Natural killer cell (primary cell): Measurements from ENCODE around the gene CDKAL1. TPM values are rescaled to one million over a fixed set of nuclear protein-coding genes. Genes with fewer than 3 reads are reported as not detected.

ENCODE experiments used
- ATAC-seq, 3 donors: fragments of 150-1000 bp in 2 of 3; fragments of 200-7000 bp in 1 of 3; cut with Tn5 transposase; 1 replicate in 1 of 3; 2 replicates in 2 of 3; pipeline ENCODE4 v1.10.0; 2021; ENCODE audit warnings: mild to moderate bottlenecking in 2 of 3, moderate library complexity in 2 of 3
- DNase-seq, 2 donors: peaks; one replicate each; pipeline versions ENCODE4 v3.0.0 to v3.0.0-alpha.2; 2013 to 2021; ENCODE audit warnings: mixed read lengths in 1 of 2
- H3K27ac ChIP-seq: one replicate; pipeline ENCODE4 v1.5.1; 2013; ENCODE audit warnings: mild to moderate bottlenecking, low read length
- H3K27me3 ChIP-seq: one replicate; pipeline ENCODE4 v1.6.1; 2013; ENCODE audit warnings: low read length; ENCODE audit not compliant: control insufficient read depth, insufficient read depth
- H3K36me3 ChIP-seq: one replicate; pipeline ENCODE4 v1.6.1; 2013; ENCODE audit warnings: low read length; ENCODE audit not compliant: control insufficient read depth, insufficient read depth
- H3K4me1 ChIP-seq: one replicate; pipeline ENCODE4 v1.6.1; 2013; ENCODE audit warnings: low read length; ENCODE audit not compliant: control insufficient read depth, insufficient read depth
- H3K4me3 ChIP-seq: one replicate; pipeline ENCODE4 v1.5.1; 2013; ENCODE audit warnings: low read length
- H3K9me3 ChIP-seq: one replicate; pipeline ENCODE4 v1.6.1; 2013; ENCODE audit warnings: low read length; ENCODE audit not compliant: control insufficient read depth, insufficient read depth
- H3K27ac Mint-ChIP-seq, 2 donors: one replicate each; pipeline ENCODE4 v1.8.0; 2022; ENCODE audit warnings: mild to moderate bottlenecking in 2 of 2, mixed read lengths in 2 of 2, moderate library complexity in 1 of 2
- H3K27me3 Mint-ChIP-seq, 2 donors: one replicate each; pipeline ENCODE4 v1.8.0; 2022; ENCODE audit warnings: low read depth in 2 of 2, mixed read lengths in 2 of 2
- H3K36me3 Mint-ChIP-seq: one replicate; pipeline ENCODE4 v1.8.0; 2022; ENCODE audit warnings: mixed read lengths
- H3K4me1 Mint-ChIP-seq, 2 donors: one replicate each; pipeline ENCODE4 v1.8.0; 2022; ENCODE audit warnings: mixed read lengths in 2 of 2
- H3K4me3 Mint-ChIP-seq: one replicate; pipeline ENCODE4 v1.8.0; 2022; ENCODE audit warnings: mild to moderate bottlenecking, moderate library complexity, mixed read lengths
- H3K9me3 Mint-ChIP-seq, 2 donors: one replicate each; pipeline ENCODE4 v1.8.0; 2022; ENCODE audit warnings: mixed read lengths in 2 of 2
- WGBS: methylation state at CpG from one replicate; pipeline ENCODE4 v1.1.7; 2013; ENCODE audit warnings: missing lambda C conversion rate; ENCODE audit not compliant: insufficient coverage; 5-methylcytosine and 5-hydroxymethylcytosine counted together
- intact Hi-C: fragments of 100-400 bp; cut with micrococcal nuclease; formaldehyde crosslinking; loops from one replicate; pipeline ENCODE4 v1.14.2; 2022
- total RNA-seq, 4 donors: library from RNA; stranded (reverse); fragments of 120-200 nt in 1 of 4; gene quantifications; one replicate each; pipeline versions ENCODE4 v1.2.3 to v1.2.4, GENCODE V29; 2013 to 2022
- TF ChIP-seq, protein P1 (sequence below): fragments of 200-600 bp; IDR thresholded peaks from one replicate; pipeline ENCODE4 v1.8.0; 2022; ENCODE audit warnings: antibody characterized with exemption

The CDKAL1 gene
- total RNA-seq, 3 donors from 2014 or later (not counting 1 experiment from before 2014, with no cell fraction given) = 26.0 to 32.8 (median 28.9) TPM

GRCh38 chr6:21132856-21133838 lies 598.9 kb downstream of the CDKAL1 start:
- Mint-ChIP-seq H3K4me3 (no peak overlapping the region), H3K9me3 (no peaks in the 10 kb centered on the region), H3K27me3 (no peaks in the 10 kb centered on the region), H3K36me3 (no peaks in the 10 kb centered on the region), H3K4me1 (no peaks in the 10 kb centered on the region), H3K27ac (no peak overlapping the region)
- Histone ChIP-seq H3K9me3 (no peaks in the 10 kb centered on the region), H3K36me3 (no peaks in the 10 kb centered on the region), H3K4me3 (no peak overlapping the region), H3K27me3 (no peaks in the 10 kb centered on the region), H3K4me1 (no peaks in the 10 kb centered on the region), H3K27ac (no peak overlapping the region)
- TF ChIP-seq, protein P1, sequence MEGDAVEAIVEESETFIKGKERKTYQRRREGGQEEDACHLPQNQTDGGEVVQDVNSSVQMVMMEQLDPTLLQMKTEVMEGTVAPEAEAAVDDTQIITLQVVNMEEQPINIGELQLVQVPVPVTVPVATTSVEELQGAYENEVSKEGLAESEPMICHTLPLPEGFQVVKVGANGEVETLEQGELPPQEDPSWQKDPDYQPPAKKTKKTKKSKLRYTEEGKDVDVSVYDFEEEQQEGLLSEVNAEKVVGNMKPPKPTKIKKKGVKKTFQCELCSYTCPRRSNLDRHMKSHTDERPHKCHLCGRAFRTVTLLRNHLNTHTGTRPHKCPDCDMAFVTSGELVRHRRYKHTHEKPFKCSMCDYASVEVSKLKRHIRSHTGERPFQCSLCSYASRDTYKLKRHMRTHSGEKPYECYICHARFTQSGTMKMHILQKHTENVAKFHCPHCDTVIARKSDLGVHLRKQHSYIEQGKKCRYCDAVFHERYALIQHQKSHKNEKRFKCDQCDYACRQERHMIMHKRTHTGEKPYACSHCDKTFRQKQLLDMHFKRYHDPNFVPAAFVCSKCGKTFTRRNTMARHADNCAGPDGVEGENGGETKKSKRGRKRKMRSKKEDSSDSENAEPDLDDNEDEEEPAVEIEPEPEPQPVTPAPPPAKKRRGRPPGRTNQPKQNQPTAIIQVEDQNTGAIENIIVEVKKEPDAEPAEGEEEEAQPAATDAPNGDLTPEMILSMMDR = no peak
- intact Hi-C loops = no loop called here
- ATAC-seq (no peak), DNase-seq (no peak)
- 60% methylated on average over 4 of the region's 6 CpGs for WGBS

GRCh38 chr6:21133901-21134300 lies 599.6 kb downstream of the CDKAL1 start:
- H3K27me3 Mint-ChIP-seq = no peaks in the 10 kb centered on the region
- H3K4me1 ChIP-seq = no peaks in the 10 kb centered on the region
- no peaks in the 10 kb centered on the region for H3K9me3 Mint-ChIP-seq
- WGBS = 88% methylated on average over 6 of the region's 6 CpGs
- no peak for ATAC-seq
- DNase-seq = no peak
- no peak overlapping the region for H3K4me3 ChIP-seq
- intact Hi-C loops = no loop called here
- H3K4me3 Mint-ChIP-seq = no peak overlapping the region
- H3K4me1 Mint-ChIP-seq = no peaks in the 10 kb centered on the region
- no peak overlapping the region for H3K27ac ChIP-seq
- TF ChIP-seq, protein P1 = no peak
- no peaks in the 10 kb centered on the region for H3K9me3 ChIP-seq
- no peaks in the 10 kb centered on the region for H3K27me3 ChIP-seq
- H3K27ac Mint-ChIP-seq = no peak overlapping the region
- H3K36me3 Mint-ChIP-seq = no peaks in the 10 kb centered on the region
- H3K36me3 ChIP-seq = no peaks in the 10 kb centered on the region

- Mint-ChIP-seq H3K4me1 (no peaks in the 10 kb centered on the region), H3K27me3 (no peaks in the 10 kb centered on the region), H3K9me3 (no peaks in the 10 kb centered on the region), H3K36me3 (no peaks in the 10 kb centered on the region), H3K27ac (no peak overlapping the region), H3K4me3 (no peak overlapping the region)
- intact Hi-C loops = no loop called here
- no peak overlapping the region for H3K4me3 ChIP-seq
- no peak overlapping the region for H3K27ac ChIP-seq
- WGBS = 99% methylated on average over 4 of the region's 4 CpGs
- DNase-seq (no peak), ATAC-seq (no peak)
- no peaks in the 10 kb centered on the region for H3K27me3 ChIP-seq
- H3K36me3 ChIP-seq = no peaks in the 10 kb centered on the region
- no peaks in the 10 kb centered on the region for H3K4me1 ChIP-seq
- TF ChIP-seq, protein P1 = no peak
- no peaks in the 10 kb centered on the region for H3K9me3 ChIP-seq
Measured at GRCh38 chr6:21134356-21134755, 600.1 kb downstream of the CDKAL1 start.
